Endothelial cell (in vitro differentiated cells): ENCODE results near the gene ACIN1. TPM values are rescaled to one million over a fixed set of nuclear protein-coding genes. Genes with fewer than 3 reads are reported as not detected.

Source experiments
- DNase-seq: peaks from one replicate; pipeline ENCODE4 v3.0.0; 2021; ENCODE audit warnings: low spot score
- H3K27ac Mint-ChIP-seq: one replicate; pipeline ENCODE4 v1.8.0; 2021; ENCODE audit warnings: mixed read lengths, inconsistent platforms; ENCODE audit not compliant: unreplicated experiment
- H3K27me3 Mint-ChIP-seq: one replicate; pipeline ENCODE4 v1.8.0; 2021; ENCODE audit warnings: mild to moderate bottlenecking, moderate library complexity, mixed read lengths, inconsistent platforms; ENCODE audit not compliant: unreplicated experiment
- H3K36me3 Mint-ChIP-seq: one replicate; pipeline ENCODE4 v1.8.0; 2021; ENCODE audit warnings: mild to moderate bottlenecking, low read depth, mixed read lengths, inconsistent platforms; ENCODE audit not compliant: unreplicated experiment
- H3K4me1 Mint-ChIP-seq: one replicate; pipeline ENCODE4 v1.8.0; 2021; ENCODE audit warnings: mild to moderate bottlenecking, mixed read lengths, inconsistent platforms; ENCODE audit not compliant: unreplicated experiment
- H3K4me3 Mint-ChIP-seq: one replicate; pipeline ENCODE4 v1.8.0; 2021; ENCODE audit warnings: mild to moderate bottlenecking, mixed read lengths, inconsistent platforms; ENCODE audit not compliant: unreplicated experiment
- H3K9me3 Mint-ChIP-seq: one replicate; pipeline ENCODE4 v1.8.0; 2021; ENCODE audit warnings: mixed read lengths, inconsistent platforms; ENCODE audit not compliant: unreplicated experiment
- CTCF ChIP-seq: fragments of 200-600 bp; sonication (generic); IDR thresholded peaks from one replicate; pipeline ENCODE4 v1.5.0; 2021; ENCODE audit warnings: antibody characterized with exemption; ENCODE audit not compliant: unreplicated experiment
- total RNA-seq: library from RNA; stranded (reverse); fragmentation: NEBNext Ultra II Directional; extraction: Animal tissue kit (Norgen Biotek cat#: 25700); gene quantifications from one replicate; pipeline ENCODE4 v1.2.1, GENCODE V29; 2021; ENCODE audit not compliant: unreplicated experiment

Gene ACIN1
- total RNA-seq, 1 donor from 2014 or later, result 226 TPM

GRCh38 chr14:23115039-23115731 lies 20.2 kb upstream of the ACIN1 start:
- peaks cover 7% of the 10 kb centered on the region for H3K27me3 Mint-ChIP-seq
- H3K36me3 Mint-ChIP-seq, result peaks cover 5% of the 10 kb centered on the region
- TF ChIP-seq CTCF, result no peak
- H3K4me3 Mint-ChIP-seq, result no peak overlapping the region
- DNase-seq, result no peak
- H3K9me3 Mint-ChIP-seq, result no peaks in the 10 kb centered on the region
- no peak overlapping the region for H3K27ac Mint-ChIP-seq
- peaks cover 12% of the 10 kb centered on the region for H3K4me1 Mint-ChIP-seq

GRCh38 chr14:23114669-23115038 lies 19.7 kb upstream of the ACIN1 start:
- H3K9me3 Mint-ChIP-seq, result no peaks in the 10 kb centered on the region
- peaks cover 3% of the 10 kb centered on the region for H3K36me3 Mint-ChIP-seq
- peaks cover 9% of the 10 kb centered on the region for H3K4me1 Mint-ChIP-seq
- DNase-seq, result no peak
- H3K27ac Mint-ChIP-seq, result peak overlapping the region; percentile 16
- no peak for TF ChIP-seq CTCF
- no peak overlapping the region for H3K4me3 Mint-ChIP-seq
- H3K27me3 Mint-ChIP-seq, result peaks cover 7% of the 10 kb centered on the region

GRCh38 chr14:23114120-23114458 lies 19.2 kb upstream of the ACIN1 start:
- no peak for TF ChIP-seq CTCF
- Mint-ChIP-seq H3K4me1 (peaks cover 4% of the 10 kb centered on the region), H3K9me3 (no peaks in the 10 kb centered on the region), H3K27me3 (peaks cover 7% of the 10 kb centered on the region), H3K36me3 (peaks cover 3% of the 10 kb centered on the region), H3K4me3 (no peak overlapping the region), H3K27ac (peak overlapping the region; percentile 16)
- DNase-seq, result no peak

GRCh38 chr14:23113431-23114119 lies 18.6 kb upstream of the ACIN1 start:
- Mint-ChIP-seq H3K4me3 (no peak overlapping the region), H3K9me3 (no peaks in the 10 kb centered on the region), H3K27ac (no peak overlapping the region), H3K4me1 (peaks cover 3% of the 10 kb centered on the region), H3K36me3 (peaks cover 3% of the 10 kb centered on the region), H3K27me3 (peaks cover 7% of the 10 kb centered on the region)
- TF ChIP-seq CTCF, result no peak
- DNase-seq, result no peak
